Endothelial cell of coronary artery (primary cell): Measurements from ENCODE around the gene PIAS4. TPM values are rescaled to one million over a fixed set of nuclear protein-coding genes. Genes with fewer than 3 reads are reported as not detected.

Experiments
- total RNA-seq: library from RNA; depleted of rRNA; stranded (reverse); fragments of >200 nt; gene quantifications from 2 replicates; pipeline ENCODE4 v1.2.3, GENCODE V29; 2014

PIAS4 gene, protein sequence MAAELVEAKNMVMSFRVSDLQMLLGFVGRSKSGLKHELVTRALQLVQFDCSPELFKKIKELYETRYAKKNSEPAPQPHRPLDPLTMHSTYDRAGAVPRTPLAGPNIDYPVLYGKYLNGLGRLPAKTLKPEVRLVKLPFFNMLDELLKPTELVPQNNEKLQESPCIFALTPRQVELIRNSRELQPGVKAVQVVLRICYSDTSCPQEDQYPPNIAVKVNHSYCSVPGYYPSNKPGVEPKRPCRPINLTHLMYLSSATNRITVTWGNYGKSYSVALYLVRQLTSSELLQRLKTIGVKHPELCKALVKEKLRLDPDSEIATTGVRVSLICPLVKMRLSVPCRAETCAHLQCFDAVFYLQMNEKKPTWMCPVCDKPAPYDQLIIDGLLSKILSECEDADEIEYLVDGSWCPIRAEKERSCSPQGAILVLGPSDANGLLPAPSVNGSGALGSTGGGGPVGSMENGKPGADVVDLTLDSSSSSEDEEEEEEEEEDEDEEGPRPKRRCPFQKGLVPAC
- total RNA-seq: 24.5 and 24.6 TPM in 2 replicates

GRCh38 chr19:4007021-4007835 is at the start of gene PIAS4:
PIAS4 (plus strand) TSS chr19:4007736; CDS start chr19:4007761, 25 bp downstream.

GRCh38 chr19:3970808-3971598 is 36.5 kb upstream of the PIAS4 start, which contains the start of gene DAPK3:
DAPK3 (minus strand) TSS chr19:3971099; CDS start chr19:3969735, 1,364 bp downstream.

GRCh38 chr19:3984908-3985642 is 22.5 kb upstream of the PIAS4 start, which contains the start of gene EEF2:
EEF2 (minus strand) TSS chr19:3985463; CDS start chr19:3985380, 83 bp downstream.

DNA sequence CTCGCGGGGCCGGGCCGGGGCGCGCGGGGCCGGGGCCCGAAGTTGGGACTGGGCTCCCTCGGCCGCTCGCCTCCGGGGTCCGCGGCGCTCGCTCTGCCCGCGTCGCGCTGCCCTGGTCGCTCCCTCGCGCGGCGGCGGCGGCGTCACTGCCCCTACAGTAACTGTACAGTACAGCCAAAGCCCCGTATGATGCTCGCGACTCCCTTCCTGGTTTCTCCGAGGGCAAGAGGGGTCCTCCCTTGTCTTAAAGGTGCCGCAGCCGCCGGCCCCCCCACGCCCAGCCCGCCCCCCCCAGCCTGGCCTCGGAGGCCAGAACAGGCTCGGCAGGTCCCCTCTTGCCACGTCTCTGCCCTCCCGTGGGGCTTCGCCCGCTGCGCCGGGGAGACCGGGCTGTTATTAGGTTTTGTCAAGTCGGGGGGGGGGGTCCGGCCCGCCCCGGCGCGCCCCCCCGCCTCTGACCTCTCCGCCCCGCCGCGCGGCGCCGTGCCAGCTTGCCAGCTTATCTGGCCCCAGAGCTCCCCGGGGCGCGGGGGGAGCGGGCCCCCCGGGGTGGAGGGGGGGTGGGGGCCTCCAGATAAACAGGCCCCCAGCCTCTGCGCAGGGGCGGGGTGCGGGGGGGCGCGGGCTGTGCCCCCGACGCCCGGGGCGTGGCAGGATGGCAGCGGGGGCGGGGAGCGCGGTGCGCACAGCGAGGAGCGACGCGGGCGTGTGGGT is 59.3 kb downstream of the PIAS4 start, which contains the start of gene ZBTB7A:
Gene ZBTB7A (minus strand): TSS at position 218 of the 714 bp plus-strand sequence. CDS start 11,667 bp downstream, outside the sequence.

Other genes starting within 250 kb of the PIAS4 start
- gene APBA3, start 246.0 kb upstream of the PIAS4 start, total RNA-seq: 13.8 and 19.8 TPM in 2 replicates
- 49.8 and 52.0 TPM in 2 replicates for gene MRPL54, start 245.1 kb upstream of the PIAS4 start, total RNA-seq
- not detected in 2 replicates for gene RAX2, start 235.5 kb upstream of the PIAS4 start, total RNA-seq
- gene MATK, start 221.4 kb upstream of the PIAS4 start, total RNA-seq: not detected in 2 replicates
- not detected in 2 replicates for gene ZFR2, start 138.7 kb upstream of the PIAS4 start, total RNA-seq
- not detected in 2 replicates for gene ATCAY, start 127.1 kb upstream of the PIAS4 start, total RNA-seq
- not detected in 2 replicates for gene NMRK2, start 74.7 kb upstream of the PIAS4 start, total RNA-seq
- 170 and 222 TPM in 2 replicates for gene DAPK3, start 36.6 kb upstream of the PIAS4 start, total RNA-seq
- 2,645 and 3,536 TPM in 2 replicates for gene EEF2, start 22.3 kb upstream of the PIAS4 start, total RNA-seq
- 8.4 and 15.1 TPM in 2 replicates for gene ZBTB7A, start 59.2 kb downstream of the PIAS4 start, total RNA-seq
- gene MAP2K2, start 116.4 kb downstream of the PIAS4 start, total RNA-seq: 178 and 202 TPM in 2 replicates
- gene CREB3L3, start 145.9 kb downstream of the PIAS4 start, total RNA-seq: not detected in 2 replicates
- gene SIRT6, start 174.8 kb downstream of the PIAS4 start, total RNA-seq: 8.9 and 11.7 TPM in 2 replicates
- gene ANKRD24, start 175.0 kb downstream of the PIAS4 start, total RNA-seq: 0.18 and 0.38 TPM in 2 replicates
- 0.18 and 0.66 TPM in 2 replicates for gene EBI3, start 221.8 kb downstream of the PIAS4 start, total RNA-seq
- gene YJU2, start 239.3 kb downstream of the PIAS4 start, total RNA-seq: 17.4 and 20.4 TPM in 2 replicates